Activated T-cell treated with anti-CD3 and anti-CD28 coated beads for 48 hours (primary cell): ENCODE data around the gene DIAPH3.

ENCODE experiments used
- DNase-seq: peaks from one replicate; pipeline ENCODE4 v3.0.0-alpha.2; 2020; ENCODE audit warnings: low read depth

Gene DIAPH3

GRCh38 chr13:59861676-59862075 lies 302.1 kb downstream of the DIAPH3 start:
- DNase-seq, result no peak

- no peak for DNase-seq
Measured at GRCh38 chr13:59856281-59856810, 307.4 kb downstream of the DIAPH3 start.

- no peak for DNase-seq
Measured at GRCh38 chr13:59846845-59847620, 316.7 kb downstream of the DIAPH3 start.

GRCh38 chr13:59843040-59843439 lies 320.7 kb downstream of the DIAPH3 start:
- no peak for DNase-seq

- DNase-seq, result no peak
Measured at GRCh38 chr13:59842507-59842906, 321.2 kb downstream of the DIAPH3 start.

- DNase-seq, result no peak
Measured at GRCh38 chr13:59839186-59839585, 324.5 kb downstream of the DIAPH3 start.

- no peak for DNase-seq
Measured at GRCh38 chr13:59837101-59837500, 326.6 kb downstream of the DIAPH3 start.

- DNase-seq, result no peak
Measured at GRCh38 chr13:59835569-59835968, 328.2 kb downstream of the DIAPH3 start.

GRCh38 chr13:59834801-59835200 lies 328.9 kb downstream of the DIAPH3 start:
- DNase-seq, result no peak

- no peak for DNase-seq
Measured at GRCh38 chr13:59829690-59830089, 334.0 kb downstream of the DIAPH3 start.

GRCh38 chr13:59823486-59823885 lies 340.2 kb downstream of the DIAPH3 start:
- no peak for DNase-seq

GRCh38 chr13:59809564-59809963 lies 354.2 kb downstream of the DIAPH3 start:
- no peak for DNase-seq

GRCh38 chr13:59806801-59807200 lies 356.9 kb downstream of the DIAPH3 start:
- no peak for DNase-seq

- DNase-seq, result no peak
Measured at GRCh38 chr13:59801107-59801880, 362.4 kb downstream of the DIAPH3 start.

GRCh38 chr13:59793107-59793506 lies 370.6 kb downstream of the DIAPH3 start:
- DNase-seq, result no peak

- no peak for DNase-seq
Measured at GRCh38 chr13:59790626-59791025, 373.1 kb downstream of the DIAPH3 start.

GRCh38 chr13:59789558-59789957 lies 374.2 kb downstream of the DIAPH3 start:
- DNase-seq, result no peak

- no peak for DNase-seq
Measured at GRCh38 chr13:59787679-59788078, 376.0 kb downstream of the DIAPH3 start.

- no peak for DNase-seq
Measured at GRCh38 chr13:59782696-59783095, 381.0 kb downstream of the DIAPH3 start.

- no peak for DNase-seq
Measured at GRCh38 chr13:59780058-59780457, 383.7 kb downstream of the DIAPH3 start.

GRCh38 chr13:59776924-59777690 lies 386.6 kb downstream of the DIAPH3 start:
- no peak for DNase-seq

- DNase-seq, result no peak
Measured at GRCh38 chr13:59774491-59774971, 389.2 kb downstream of the DIAPH3 start.
